Panc1 (cell line): ENCODE measurements around the gene SORL1. TPM values are rescaled to one million over a fixed set of nuclear protein-coding genes. Genes with fewer than 3 reads are reported as not detected.
A peak's percentile ranks its signal among the peaks of the same experiment; 100 is the strongest.

Source experiments
- ATAC-seq: fragments of 200-7000 bp; cut with Tn5 transposase; 2 replicates; pipeline ENCODE4 v1.9.1; 2020; ENCODE audit warnings: mild to moderate bottlenecking, moderate library complexity
- BruUV-seq: library from RNA; stranded (reverse); fragments of 400-500 nt; replicated peaks from 2 replicates; lab custom pipeline; 2021; lab: Mats Ljungman, UMichigan
- CTCF ChIA-PET: fragments of 300-600 bp; sonication (Branson Sonifier 250); formaldehyde crosslinking; loops from one replicate; lab custom pipeline; 2022; ENCODE audit warnings: antibody characterized with exemption; lab: Charles Lee
- POLR2A ChIA-PET: fragments of 300-600 bp; sonication (Branson Sonifier 250); formaldehyde crosslinking; loops from one replicate; lab custom pipeline; 2022; ENCODE audit warnings: antibody characterized with exemption; lab: Charles Lee
- DNase-seq: peaks from one replicate; pipeline ENCODE4 v3.0.0-alpha.2; 2010; ENCODE audit warnings: low read depth, low spot score
- H3K27ac ChIP-seq: 2 replicates; pipeline ENCODE4 v1.5.1; 2011; ENCODE audit warnings: mild to moderate bottlenecking, low read length, inconsistent platforms
- H3K27me3 ChIP-seq: fragments of 200-500 bp; sonication (Bioruptor generic); 2 replicates; pipeline ENCODE4 v1.6.0; 2014; ENCODE audit warnings: low read length, inconsistent platforms; ENCODE audit not compliant: control insufficient read depth, insufficient read depth
- H3K36me3 ChIP-seq: fragments of 200-500 bp; sonication (Bioruptor generic); 2 replicates; pipeline ENCODE4 v1.5.1; 2014; ENCODE audit warnings: inconsistent platforms, mild to moderate bottlenecking, low read length, moderate library complexity; ENCODE audit not compliant: control insufficient read depth, insufficient read depth
- H3K4me1 ChIP-seq: 2 replicates; pipeline ENCODE4 v1.5.1; 2011; ENCODE audit warnings: inconsistent platforms, mild to moderate bottlenecking, low read length, moderate library complexity; ENCODE audit not compliant: control insufficient read depth, insufficient read depth
- H3K4me3 ChIP-seq, 2 experiments: 2 replicates each; pipeline ENCODE4 v1.5.1; 2011 to 2012; ENCODE audit warnings: low read depth in 2 of 2, low read length in 2 of 2, mild to moderate bottlenecking in 2 of 2, inconsistent platforms in 1 of 2, moderate library complexity in 1 of 2
- H3K9me3 ChIP-seq: fragments of 200-500 bp; sonication (Bioruptor generic); 2 replicates; pipeline ENCODE4 v1.5.1; 2014; ENCODE audit warnings: low read depth, mild to moderate bottlenecking, inconsistent platforms, low read length, moderate library complexity; ENCODE audit not compliant: control insufficient read depth, insufficient read depth
- POLR2AphosphoS5 ChIP-seq: IDR thresholded peaks from 2 replicates; pipeline ENCODE4 v1.6.1; 2012; ENCODE audit warnings: mild to moderate bottlenecking, low read depth, low read length, moderate library complexity
- REST ChIP-seq, 2 experiments: IDR thresholded peaks; 2 replicates each; pipeline ENCODE4 v1.6.1; 2011 to 2012; ENCODE audit warnings: low read depth in 2 of 2, control low read depth in 1 of 2, low read length in 1 of 2, mild to moderate bottlenecking in 1 of 2, moderate library complexity in 1 of 2; ENCODE audit not compliant: insufficient read depth in 1 of 2
- SIN3A ChIP-seq: IDR thresholded peaks from 2 replicates; pipeline ENCODE4 v1.6.1; 2012; ENCODE audit warnings: low read depth, mild to moderate bottlenecking, low read length, moderate library complexity, borderline replicate concordance; ENCODE audit not compliant: insufficient read depth
- TCF7L2 ChIP-seq: IDR thresholded peaks from 2 replicates; pipeline ENCODE4 v1.6.1; 2011; ENCODE audit warnings: mild to moderate bottlenecking, low read depth, low read length, inconsistent platforms
- in situ Hi-C: cut with HindIII; loops from 2 replicates; pipeline ENCODE4 v1.10.0; 2016; ENCODE audit warnings: low sequenced_read_pairs, low pct_unique_long_range_greater_than_20kb
- intact Hi-C: fragments of 100-400 bp; cut with micrococcal nuclease; formaldehyde crosslinking; loops from one replicate; pipeline ENCODE4 v1.10.0; 2022; ENCODE audit not compliant: unreplicated experiment
- total RNA-seq: library from RNA; stranded (reverse); gene quantifications from one replicate; pipeline ENCODE4 v1.2.1, GENCODE V29; 2021; ENCODE audit not compliant: unreplicated experiment
- TF ChIP-seq, protein P1 (sequence below): fragments of 450-650 bp; IDR thresholded peaks from 2 replicates; pipeline ENCODE4 v1.5.1; 2017; ENCODE audit warnings: mild to moderate bottlenecking

The SORL1 gene
- total RNA-seq, 1 experiment from 2014 or later: 36.3 TPM

GRCh38 chr11:121465709-121466062 is 13.6 kb downstream of the SORL1 start:
- CTCF ChIA-PET: no interaction called here
- POLR2A ChIA-PET: interaction anchor here (0.7 kb wide), 1 partner anchor 11 kb away, joined by 7 read pairs; no protein-coding TSS in a partner anchor
- DNase-seq (no peak), ATAC-seq (peak; percentile 7)
- TF ChIP-seq SIN3A: no peak
- TF ChIP-seq REST (IDR thresholded peaks at IDR 0.05; ENCODE audit: insufficient read depth in 1 of 2, low read depth in 2 of 2, low read length in 1 of 2): no peak
- TF ChIP-seq POLR2AphosphoS5: no peak
- no peak for TF ChIP-seq TCF7L2
- TF ChIP-seq, protein P1, sequence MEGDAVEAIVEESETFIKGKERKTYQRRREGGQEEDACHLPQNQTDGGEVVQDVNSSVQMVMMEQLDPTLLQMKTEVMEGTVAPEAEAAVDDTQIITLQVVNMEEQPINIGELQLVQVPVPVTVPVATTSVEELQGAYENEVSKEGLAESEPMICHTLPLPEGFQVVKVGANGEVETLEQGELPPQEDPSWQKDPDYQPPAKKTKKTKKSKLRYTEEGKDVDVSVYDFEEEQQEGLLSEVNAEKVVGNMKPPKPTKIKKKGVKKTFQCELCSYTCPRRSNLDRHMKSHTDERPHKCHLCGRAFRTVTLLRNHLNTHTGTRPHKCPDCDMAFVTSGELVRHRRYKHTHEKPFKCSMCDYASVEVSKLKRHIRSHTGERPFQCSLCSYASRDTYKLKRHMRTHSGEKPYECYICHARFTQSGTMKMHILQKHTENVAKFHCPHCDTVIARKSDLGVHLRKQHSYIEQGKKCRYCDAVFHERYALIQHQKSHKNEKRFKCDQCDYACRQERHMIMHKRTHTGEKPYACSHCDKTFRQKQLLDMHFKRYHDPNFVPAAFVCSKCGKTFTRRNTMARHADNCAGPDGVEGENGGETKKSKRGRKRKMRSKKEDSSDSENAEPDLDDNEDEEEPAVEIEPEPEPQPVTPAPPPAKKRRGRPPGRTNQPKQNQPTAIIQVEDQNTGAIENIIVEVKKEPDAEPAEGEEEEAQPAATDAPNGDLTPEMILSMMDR: no peak
- H3K27me3 ChIP-seq: no peaks in the 10 kb centered on the region
- no peaks in the 10 kb centered on the region for H3K36me3 ChIP-seq
- peak overlapping the region; percentile 0 to 47; a peak in 3 of 4 replicates for H3K4me3 ChIP-seq
- H3K27ac ChIP-seq: peak overlapping the region; percentile 87
- intact Hi-C loops: no loop called here
- no peaks in the 10 kb centered on the region for H3K9me3 ChIP-seq
- in situ Hi-C loops: no loop called here
- no TSS peak for BruUV-seq
- H3K4me1 ChIP-seq: peaks cover 70% of the 10 kb centered on the region

DNA sequence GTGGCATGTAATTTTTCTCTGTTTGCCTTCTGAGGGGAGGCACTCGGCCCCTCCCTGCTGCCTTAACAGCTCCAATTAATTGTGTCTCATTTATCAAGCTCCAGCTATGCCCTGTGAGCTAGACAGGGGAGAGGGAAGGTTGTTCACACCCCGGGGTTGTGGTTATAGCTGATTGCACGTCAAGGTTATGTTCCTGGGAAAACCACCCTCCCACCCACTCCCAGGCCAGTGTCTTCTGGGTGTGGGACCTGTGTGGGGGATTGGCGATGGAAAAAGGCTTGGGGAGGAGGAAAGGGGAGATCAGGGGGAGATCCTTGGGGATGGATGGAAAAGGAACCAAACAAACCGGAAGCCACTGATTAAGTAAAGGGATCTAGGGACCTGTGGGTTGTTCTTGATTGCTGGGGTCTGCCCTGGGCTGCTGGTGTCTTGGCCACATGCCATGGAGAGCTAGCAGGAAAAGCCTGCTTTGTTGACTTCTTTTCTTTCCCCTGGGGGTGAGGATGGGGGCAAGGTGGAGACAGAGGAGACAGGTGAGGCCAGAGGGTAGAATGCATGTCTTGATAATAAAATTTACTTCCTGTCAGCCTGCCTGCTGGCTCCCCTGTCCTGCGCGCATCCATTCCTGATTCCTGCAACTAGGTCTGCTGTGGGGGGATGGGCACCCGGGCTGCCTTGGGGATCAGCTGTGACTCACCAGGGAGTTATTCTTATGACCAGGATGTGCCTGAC is 14.1 kb downstream of the SORL1 start:
- TF ChIP-seq POLR2AphosphoS5 (peak; percentile 86), REST (IDR thresholded peaks at IDR 0.05; ENCODE audit: insufficient read depth in 1 of 2, low read depth in 2 of 2, low read length in 1 of 2) (no peak), TCF7L2 (peak; percentile 47; the same call in 1 of the 2 replicates), SIN3A (0 out of 2 replicates have a peak, but pooled peaks have one; percentile 73)
- TF ChIP-seq, protein P1: no peak
- CTCF ChIA-PET: interaction anchor here (0.8 to 1.4 kb wide), 2 partner anchors 10 to 14 kb away, joined by 3 to 9 read pairs; partner anchors contain the start of genes SORL1 and SORL1-AS1
- H3K9me3 ChIP-seq: no peaks in the 10 kb centered on the region
- H3K27ac ChIP-seq: peak overlapping the region; percentile 87
- POLR2A ChIA-PET: interaction anchor here (0.7 kb wide), 1 partner anchor 11 kb away, joined by 7 read pairs; no protein-coding TSS in a partner anchor
- in situ Hi-C loops (no loop called here), intact Hi-C loops (no loop called here)
- H3K4me1 ChIP-seq: peaks cover 65% of the 10 kb centered on the region
- no peaks in the 10 kb centered on the region for H3K27me3 ChIP-seq
- H3K4me3 ChIP-seq: peak overlapping the region; percentile 0 to 47
- no TSS peak for BruUV-seq
- ATAC-seq (peak; percentile 87), DNase-seq (peak; percentile 95)
- H3K36me3 ChIP-seq: no peaks in the 10 kb centered on the region
